ENCODE data around the gene PSMD2. TPM values are rescaled to one million over a fixed set of nuclear protein-coding genes. Genes with fewer than 3 reads are reported as not detected.

PSMD2 gene
- total RNA-seq (121 TPM), polyA plus RNA-seq (205 TPM)

GRCh38 chr3:184298759-184299487 lies at the start of gene PSMD2:
Gene PSMD2 (plus strand): TSS chr3:184299241. CDS start chr3:184299267, 26 bp downstream.
- peak; percentile 89 for DNase-seq (ENCODE audit: extremely low spot score)
- no peaks in the 10 kb centered on the region for H3K36me3 ChIP-seq (ENCODE audit: insufficient read depth)
- H3K4me3 ChIP-seq (ENCODE audit: low read depth, low read length) = peak within 1 kb of the TSS; percentile 84
- peaks cover 1% of the 10 kb centered on the region for H3K4me1 ChIP-seq (ENCODE audit: insufficient read depth)
- H3K27ac ChIP-seq (ENCODE audit: low read depth) = peak within 1 kb of the TSS; percentile 28
- WGBS = under 1% methylated on average over 78 of the region's 78 CpGs

GRCh38 chr3:184249412-184250166 lies 49.5 kb upstream of the PSMD2 start, which contains the start of gene EEF1AKMT4:
Gene EEF1AKMT4 (plus strand): TSS chr3:184249672. CDS start chr3:184249695, 23 bp downstream.
- Histone ChIP-seq H3K4me3 (ENCODE audit: low read depth, low read length) (peak within 1 kb of the TSS; percentile 86), H3K4me1 (ENCODE audit: insufficient read depth) (no peaks in the 10 kb centered on the region), H3K36me3 (ENCODE audit: insufficient read depth) (peaks cover under 1% of the 10 kb centered on the region), H3K27ac (ENCODE audit: low read depth) (peak within 1 kb of the TSS; percentile 63)
- WGBS = under 1% methylated on average over 54 of the region's 54 CpGs
- DNase-seq (ENCODE audit: extremely low spot score) = peak; percentile 88

GRCh38 chr3:184250167-184250828 lies 48.7 kb upstream of the PSMD2 start:
- WGBS = 13% methylated on average over 20 of the region's 20 CpGs
- no peak overlapping the region for H3K27ac ChIP-seq (ENCODE audit: low read depth)
- peak overlapping the region; percentile 86 for H3K4me3 ChIP-seq (ENCODE audit: low read depth, low read length)
- no peaks in the 10 kb centered on the region for H3K36me3 ChIP-seq (ENCODE audit: insufficient read depth)
- H3K4me1 ChIP-seq (ENCODE audit: insufficient read depth) = no peaks in the 10 kb centered on the region
- DNase-seq (ENCODE audit: extremely low spot score) = peak; percentile 39

GRCh38 chr3:184255291-184256039 lies 43.6 kb upstream of the PSMD2 start:
- WGBS = 90% methylated on average over 3 of the region's 3 CpGs

GRCh38 chr3:184257083-184257915 lies 41.7 kb upstream of the PSMD2 start:
- Histone ChIP-seq H3K36me3 (ENCODE audit: insufficient read depth) (no peaks in the 10 kb centered on the region), H3K4me1 (ENCODE audit: insufficient read depth) (no peaks in the 10 kb centered on the region), H3K27ac (ENCODE audit: low read depth) (no peak overlapping the region), H3K4me3 (ENCODE audit: low read depth, low read length) (no peak overlapping the region)
- 90% methylated on average over 23 of the region's 23 CpGs for WGBS
- no peak for DNase-seq (ENCODE audit: extremely low spot score)

More at GRCh38 chr3:184255291-184256039, 43.6 kb upstream of the PSMD2 start:
- no peak overlapping the region for H3K4me3 ChIP-seq (ENCODE audit: low read depth, low read length)
- no peak overlapping the region for H3K27ac ChIP-seq (ENCODE audit: low read depth)
- no peaks in the 10 kb centered on the region for H3K36me3 ChIP-seq (ENCODE audit: insufficient read depth)
- no peak for DNase-seq (ENCODE audit: extremely low spot score)
- no peaks in the 10 kb centered on the region for H3K4me1 ChIP-seq (ENCODE audit: insufficient read depth)

GRCh38 chr3:184258926-184259325 lies 40.1 kb upstream of the PSMD2 start:
- no peaks in the 10 kb centered on the region for H3K4me1 ChIP-seq (ENCODE audit: insufficient read depth)
- WGBS = 88% methylated on average over 5 of the region's 5 CpGs
- no peak overlapping the region for H3K4me3 ChIP-seq (ENCODE audit: low read depth, low read length)
- no peak for DNase-seq (ENCODE audit: extremely low spot score)
- no peaks in the 10 kb centered on the region for H3K36me3 ChIP-seq (ENCODE audit: insufficient read depth)
- H3K27ac ChIP-seq (ENCODE audit: low read depth) = no peak overlapping the region

- Histone ChIP-seq H3K4me3 (ENCODE audit: low read depth, low read length) (peak overlapping the region; percentile 9), H3K27ac (ENCODE audit: low read depth) (no peak overlapping the region), H3K4me1 (ENCODE audit: insufficient read depth) (no peaks in the 10 kb centered on the region), H3K36me3 (ENCODE audit: insufficient read depth) (no peaks in the 10 kb centered on the region)
- no peak for DNase-seq (ENCODE audit: extremely low spot score)
- 11% methylated on average over 28 of the region's 28 CpGs for WGBS
Observed at GRCh38 chr3:184259396-184259877, 39.6 kb upstream of the PSMD2 start.

- DNase-seq (ENCODE audit: extremely low spot score) = no peak
- no peak overlapping the region for H3K27ac ChIP-seq (ENCODE audit: low read depth)
- H3K4me3 ChIP-seq (ENCODE audit: low read depth, low read length) = peak overlapping the region; percentile 26
- WGBS = under 1% methylated on average over 91 of the region's 91 CpGs
- H3K4me1 ChIP-seq (ENCODE audit: insufficient read depth) = no peaks in the 10 kb centered on the region
- H3K36me3 ChIP-seq (ENCODE audit: insufficient read depth) = no peaks in the 10 kb centered on the region
Observed at GRCh38 chr3:184259878-184260723, 38.9 kb upstream of the PSMD2 start.

GRCh38 chr3:184260724-184261269 lies 38.2 kb upstream of the PSMD2 start:
- WGBS = 1% methylated on average over 49 of the region's 49 CpGs
- peak overlapping the region; percentile 57 for H3K4me3 ChIP-seq (ENCODE audit: low read depth, low read length)
- DNase-seq (ENCODE audit: extremely low spot score) = no peak

GRCh38 chr3:184261270-184261853 lies 37.7 kb upstream of the PSMD2 start, which contains the start of gene CAMK2N2:
Gene CAMK2N2 (minus strand): TSS chr3:184261553. CDS start chr3:184261285, 268 bp downstream.
- H3K36me3 ChIP-seq (ENCODE audit: insufficient read depth) = no peaks in the 10 kb centered on the region
- no peaks in the 10 kb centered on the region for H3K4me1 ChIP-seq (ENCODE audit: insufficient read depth)
- peak within 1 kb of the TSS; percentile 57 for H3K4me3 ChIP-seq (ENCODE audit: low read depth, low read length)
- WGBS = 1% methylated on average over 65 of the region's 67 CpGs
- no peak for DNase-seq (ENCODE audit: extremely low spot score)
- H3K27ac ChIP-seq (ENCODE audit: low read depth) = no peak within 1 kb of the TSS

More at GRCh38 chr3:184260724-184261269, 38.2 kb upstream of the PSMD2 start:
- no peaks in the 10 kb centered on the region for H3K36me3 ChIP-seq (ENCODE audit: insufficient read depth)
- H3K4me1 ChIP-seq (ENCODE audit: insufficient read depth) = no peaks in the 10 kb centered on the region
- H3K27ac ChIP-seq (ENCODE audit: low read depth) = no peak overlapping the region
